ENCODE results near the gene TUBB2B. TPM values are rescaled to one million over a fixed set of nuclear protein-coding genes. Genes with fewer than 3 reads are reported as not detected.

TUBB2B gene
- total and polyA plus RNA-seq, 2 donors (not counting 1 experiment from before 2014, with no cell fraction given): 14.7 TPM; not detected in 1

GRCh38 chr6:3240595-3240994, 13.1 kb upstream of the TUBB2B start:
- ChIA-PET CTCF (no interaction called here), POLR2A (interaction anchor here (0.7 kb wide), 1 partner anchor 93 kb away, joined by 5 read pairs; no protein-coding TSS in a partner anchor)
- H3K9me3 Mint-ChIP-seq (ENCODE audit: insufficient read depth): no peaks in the 10 kb centered on the region
- intact Hi-C loops (cut with micrococcal nuclease): no loop called here
- no peak overlapping the region for H3K4me3 ChIP-seq (ENCODE audit: control extremely low read depth in 1 of 5, extremely low read depth in 1 of 5, insufficient read depth in 1 of 5, low read depth in 2 of 5, low read length in 4 of 5)
- H3K4me1 Mint-ChIP-seq: peaks cover 4% of the 10 kb centered on the region
- no peaks in the 10 kb centered on the region for H3K9me3 ChIP-seq (ENCODE audit: control extremely low read depth in 1 of 3, control insufficient read depth in 2 of 3, insufficient read depth in 1 of 3, low read length in 2 of 3)
- H3K4me3 Mint-ChIP-seq: no peak overlapping the region
- 93% methylated on average over 4 of the region's 7 CpGs for WGBS (ENCODE audit: insufficient coverage)
- DNase-seq (no peak), ATAC-seq (ENCODE audit: low read depth) (no peak)
- H3K9ac ChIP-seq (ENCODE audit: low read length): no peak overlapping the region
- TF ChIP-seq CTCF (IDR thresholded peaks at IDR 0.05) (no peak), EZH2 (IDR thresholded peaks at IDR 0.05; ENCODE audit: borderline replicate concordance, insufficient read depth, low read depth, low read length, poor library complexity, severe bottlenecking) (no peak)
- no peak overlapping the region for H2AFZ ChIP-seq (ENCODE audit: insufficient read depth, low read depth, low read length, poor library complexity, severe bottlenecking)
- peaks cover 48% of the 10 kb centered on the region for H3K27me3 Mint-ChIP-seq
- no peaks in the 10 kb centered on the region for H3K36me3 ChIP-seq (replicated peaks in 1 of 2; ENCODE audit: control extremely low read depth in 1 of 2, control insufficient read depth in 1 of 2, extremely low read depth in 1 of 2, insufficient read depth in 2 of 2, low read length in 1 of 2)
- peaks cover 3 to 8% of the 10 kb centered on the region in 2 donors for H3K4me1 ChIP-seq (ENCODE audit: control insufficient read depth in 2 of 2, insufficient read depth in 2 of 2, low read length in 2 of 2)
- no peak overlapping the region for H3K27ac ChIP-seq (ENCODE audit: low read length in 2 of 2)
- no peak overlapping the region for H3K4me2 ChIP-seq (replicated peaks; ENCODE audit: low read depth, low read length, poor library complexity, severe bottlenecking)
- peaks cover 0 to 20% (median 2%) of the 10 kb centered on the region in 4 experiments for H3K27me3 ChIP-seq (replicated peaks in 1 of 4; ENCODE audit: control extremely low read depth in 1 of 4, control insufficient read depth in 3 of 4, insufficient read depth in 4 of 4, low read length in 3 of 4)
- H3K27ac Mint-ChIP-seq: no peak overlapping the region
- H3K79me2 ChIP-seq (ENCODE audit: control insufficient read depth, insufficient read depth, low read length): no peaks in the 10 kb centered on the region
- H4K20me1 ChIP-seq (ENCODE audit: control insufficient read depth, insufficient read depth, low read length, poor library complexity, severe bottlenecking): no peaks in the 10 kb centered on the region

GRCh38 chr6:3239110-3239830, 11.8 kb upstream of the TUBB2B start:
- no peaks in the 10 kb centered on the region for H3K9me3 ChIP-seq (ENCODE audit: control extremely low read depth in 1 of 3, control insufficient read depth in 2 of 3, insufficient read depth in 1 of 3, low read length in 2 of 3)
- ChIA-PET POLR2A (no interaction called here), CTCF (interaction anchor here (0.8 kb wide), 1 partner anchor 12 kb away, joined by 3 read pairs; no protein-coding TSS in a partner anchor)
- no peak overlapping the region for H3K9ac ChIP-seq (ENCODE audit: low read length)
- H3K4me2 ChIP-seq (replicated peaks; ENCODE audit: low read depth, low read length, poor library complexity, severe bottlenecking): no peak overlapping the region
- H3K36me3 ChIP-seq (replicated peaks in 1 of 2; ENCODE audit: control extremely low read depth in 1 of 2, control insufficient read depth in 1 of 2, extremely low read depth in 1 of 2, insufficient read depth in 2 of 2, low read length in 1 of 2): no peaks in the 10 kb centered on the region
- 90% methylated on average over 13 of the region's 13 CpGs for WGBS (ENCODE audit: insufficient coverage)
- H3K27ac Mint-ChIP-seq: no peak overlapping the region
- no peak overlapping the region for H3K4me3 ChIP-seq (ENCODE audit: control extremely low read depth in 1 of 5, extremely low read depth in 1 of 5, insufficient read depth in 1 of 5, low read depth in 2 of 5, low read length in 4 of 5)
- ATAC-seq (ENCODE audit: low read depth): no peak
- no peaks in the 10 kb centered on the region for H3K79me2 ChIP-seq (ENCODE audit: control insufficient read depth, insufficient read depth, low read length)
- intact Hi-C loops (cut with micrococcal nuclease): no loop called here
- peaks cover 45% of the 10 kb centered on the region for H3K27me3 Mint-ChIP-seq
- no peak overlapping the region for H3K27ac ChIP-seq (ENCODE audit: low read length in 2 of 2)
- H2AFZ ChIP-seq (ENCODE audit: insufficient read depth, low read depth, low read length, poor library complexity, severe bottlenecking): no peak overlapping the region
- no peaks in the 10 kb centered on the region for H3K9me3 Mint-ChIP-seq (ENCODE audit: insufficient read depth)
- H3K4me3 Mint-ChIP-seq: no peak overlapping the region
- TF ChIP-seq CTCF (IDR thresholded peaks at IDR 0.05) (no peak), EZH2 (IDR thresholded peaks at IDR 0.05; ENCODE audit: borderline replicate concordance, insufficient read depth, low read depth, low read length, poor library complexity, severe bottlenecking) (no peak)
- peaks cover 3 to 8% of the 10 kb centered on the region in 2 donors for H3K4me1 ChIP-seq (ENCODE audit: control insufficient read depth in 2 of 2, insufficient read depth in 2 of 2, low read length in 2 of 2)
- peaks cover 4% of the 10 kb centered on the region for H3K4me1 Mint-ChIP-seq
- peaks cover 0 to 17% (median 4%) of the 10 kb centered on the region in 4 experiments for H3K27me3 ChIP-seq (replicated peaks in 1 of 4; ENCODE audit: control extremely low read depth in 1 of 4, control insufficient read depth in 3 of 4, insufficient read depth in 4 of 4, low read length in 3 of 4)
- no peak for DNase-seq
- no peaks in the 10 kb centered on the region for H4K20me1 ChIP-seq (ENCODE audit: control insufficient read depth, insufficient read depth, low read length, poor library complexity, severe bottlenecking)
